ENCODE measurements around the gene CTIF.

The CTIF gene

DNA sequence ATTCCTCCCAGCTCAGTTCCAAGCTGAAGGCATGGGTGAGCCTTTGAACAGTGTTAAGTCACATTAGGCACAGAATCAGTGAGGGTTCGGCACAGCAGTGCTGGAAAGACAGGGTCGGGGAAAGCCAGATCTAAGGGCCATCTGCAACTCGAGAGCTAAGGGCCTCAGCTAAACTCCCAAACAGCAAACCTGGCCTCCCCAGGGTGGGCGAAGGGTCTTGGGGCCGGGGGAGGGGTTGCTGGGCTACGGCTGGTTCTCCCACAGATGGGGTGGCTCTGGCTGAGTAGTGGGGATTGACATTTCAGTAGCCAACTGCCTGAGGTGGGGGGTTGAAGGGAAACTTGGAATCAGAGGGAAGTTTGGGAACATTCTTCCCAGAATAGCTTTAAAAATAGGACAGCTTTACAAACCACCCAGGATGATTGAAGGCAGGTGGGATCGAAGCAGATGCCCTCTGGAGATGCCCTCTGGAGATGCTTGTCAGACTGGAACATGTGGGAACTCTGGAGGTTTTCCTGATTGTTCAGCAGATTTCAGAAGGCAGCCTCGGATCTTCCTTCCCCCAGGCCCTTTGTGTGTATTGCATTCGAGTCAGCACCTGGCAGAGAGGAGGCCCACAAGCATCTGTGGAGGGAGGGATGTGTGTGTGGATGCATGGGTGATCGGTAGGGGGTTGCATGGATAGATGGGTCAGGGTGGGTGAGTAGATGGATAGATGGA, 255.6 kb downstream of the CTIF start:
- DNase-seq = no peak

GRCh38 chr18:48795696-48796095, 256.9 kb downstream of the CTIF start:
- DNase-seq = no peak

- no peak for DNase-seq
Observed at GRCh38 chr18:48796491-48797205, 257.8 kb downstream of the CTIF start.

DNA sequence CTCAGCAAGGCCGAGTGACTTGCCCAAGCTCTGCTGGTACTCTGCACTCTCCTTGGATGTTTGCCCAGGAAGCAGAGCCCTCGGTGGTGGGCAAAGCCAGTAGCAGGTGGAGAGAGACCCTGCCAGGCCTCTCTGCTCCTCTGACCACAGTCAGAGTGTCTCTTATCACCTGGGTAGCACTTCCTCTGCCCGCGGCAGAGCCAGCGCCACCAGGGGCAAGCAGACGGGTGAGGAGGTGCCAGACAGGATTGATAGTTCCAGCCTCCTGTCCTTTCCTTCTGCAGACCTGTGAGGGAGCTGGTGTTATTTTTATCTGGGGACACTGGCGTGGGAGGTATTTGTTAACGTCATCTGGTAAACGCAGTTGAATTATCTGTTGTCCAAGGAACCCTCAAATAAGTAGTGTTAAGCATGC, 259.0 kb downstream of the CTIF start:
- no peak for DNase-seq

GRCh38 chr18:48798334-48799245, 259.8 kb downstream of the CTIF start:
- DNase-seq = no peak

DNA sequence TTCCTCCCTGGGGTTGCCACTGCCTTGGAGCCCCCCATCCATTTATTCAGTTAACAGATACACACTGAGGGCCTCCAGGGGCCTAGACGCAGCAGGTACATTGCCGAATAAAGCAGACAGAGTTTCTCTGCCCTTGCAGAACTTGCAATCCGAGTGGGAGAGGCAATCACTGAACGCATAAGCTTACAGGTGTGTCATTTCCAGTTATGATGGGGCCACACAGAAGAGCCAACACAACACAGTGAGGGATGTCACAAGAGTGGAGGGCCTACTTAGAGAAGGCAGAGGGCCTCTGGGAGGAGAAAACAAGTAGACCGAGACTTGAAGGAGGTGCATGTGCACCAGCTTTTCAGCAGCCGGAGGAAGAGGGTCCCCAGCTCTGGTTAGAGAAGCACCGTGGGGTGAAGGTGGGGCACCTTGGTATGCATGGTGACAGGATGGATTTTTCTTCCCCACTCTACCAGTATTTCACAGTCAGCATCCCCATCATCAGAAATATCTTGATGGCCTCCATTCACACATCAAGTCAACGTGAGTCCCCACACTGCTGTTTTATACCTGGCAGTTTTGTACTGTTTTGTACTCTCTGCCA, 261.0 kb downstream of the CTIF start:
- DNase-seq = no peak

GRCh38 chr18:48800466-48800865, 261.6 kb downstream of the CTIF start:
- DNase-seq = no peak

DNA sequence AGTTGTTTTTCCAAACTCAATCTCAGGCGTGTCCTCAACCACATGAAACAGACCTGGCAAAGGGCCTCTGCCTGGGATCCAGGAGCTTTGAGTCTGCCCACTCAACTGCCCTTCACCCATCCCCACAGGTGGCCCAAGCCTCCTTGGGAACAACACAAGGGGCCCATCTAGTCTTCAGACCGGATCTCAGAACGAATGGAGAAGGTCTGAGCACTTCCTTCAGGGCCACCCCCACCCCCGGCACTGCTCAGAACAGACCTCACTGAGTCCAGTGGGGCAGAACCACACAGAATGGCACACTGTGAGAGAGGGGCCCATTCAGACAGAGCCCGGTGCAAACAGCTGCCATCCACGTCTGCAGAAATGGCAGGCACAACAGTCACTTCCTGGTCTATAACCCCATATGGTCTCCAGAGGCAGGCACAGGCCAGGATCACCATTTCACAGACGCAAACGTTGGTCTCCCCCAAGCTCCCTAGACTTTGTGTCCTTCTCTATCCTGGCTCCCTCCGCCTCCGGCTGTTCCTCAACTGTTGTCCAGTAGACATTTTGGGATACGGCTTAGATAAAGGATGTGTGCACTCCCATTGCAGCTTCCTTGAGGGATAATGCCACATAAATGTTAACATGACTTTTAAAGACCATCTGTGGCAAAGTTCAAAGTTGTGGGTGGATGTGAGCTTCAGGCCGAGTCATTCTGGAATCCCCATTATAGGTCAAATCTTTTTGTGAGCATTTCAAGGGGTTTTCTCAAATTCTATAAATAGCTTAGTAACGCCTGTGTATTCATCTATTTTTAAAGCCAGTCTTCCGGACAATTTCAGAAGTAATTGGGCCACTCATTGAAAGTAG, 262.3 kb downstream of the CTIF start:
- DNase-seq = no peak

DNA sequence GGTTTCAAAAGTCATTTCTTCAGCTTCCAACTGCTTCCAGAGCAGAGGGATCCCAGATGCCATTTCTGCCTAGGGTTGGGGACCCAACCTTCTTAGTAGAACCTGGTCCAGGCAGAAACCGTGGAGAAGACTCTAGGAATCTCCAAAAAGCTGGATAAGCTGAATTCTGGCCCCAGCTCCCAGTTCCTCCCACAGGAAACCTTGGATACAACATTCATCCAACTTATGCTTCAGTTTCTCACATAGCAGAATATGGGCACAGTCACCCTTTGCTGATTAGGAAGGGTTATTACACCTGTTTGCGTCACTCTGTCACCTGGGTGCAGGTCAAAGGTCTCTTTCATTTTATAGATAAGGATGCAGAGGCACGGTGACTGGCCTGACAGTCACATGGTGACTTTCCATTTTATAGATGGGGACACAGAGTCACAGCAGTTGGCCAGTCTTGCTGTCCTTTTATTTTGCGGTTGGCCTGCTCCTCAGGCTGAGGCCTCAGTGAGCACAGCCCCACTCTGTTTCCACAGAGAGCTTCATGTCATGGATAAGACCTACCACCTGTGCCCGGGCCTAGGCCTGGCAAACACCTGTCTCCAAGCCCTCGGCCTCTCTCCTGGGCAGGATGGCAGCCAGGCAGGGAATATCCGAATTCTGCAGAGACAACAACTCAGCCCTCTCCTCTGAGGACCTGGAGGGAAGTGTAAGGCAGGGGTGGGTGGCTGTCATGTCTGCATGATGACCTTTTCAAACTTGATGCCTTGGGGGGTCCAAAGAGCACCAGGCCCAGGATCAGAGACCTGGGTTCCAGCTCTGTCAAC, 263.1 kb downstream of the CTIF start:
- no peak for DNase-seq

- peak in 1 of 2 experiments; percentile 13 for DNase-seq
Observed at GRCh38 chr18:48802543-48803290, 263.9 kb downstream of the CTIF start.

DNA sequence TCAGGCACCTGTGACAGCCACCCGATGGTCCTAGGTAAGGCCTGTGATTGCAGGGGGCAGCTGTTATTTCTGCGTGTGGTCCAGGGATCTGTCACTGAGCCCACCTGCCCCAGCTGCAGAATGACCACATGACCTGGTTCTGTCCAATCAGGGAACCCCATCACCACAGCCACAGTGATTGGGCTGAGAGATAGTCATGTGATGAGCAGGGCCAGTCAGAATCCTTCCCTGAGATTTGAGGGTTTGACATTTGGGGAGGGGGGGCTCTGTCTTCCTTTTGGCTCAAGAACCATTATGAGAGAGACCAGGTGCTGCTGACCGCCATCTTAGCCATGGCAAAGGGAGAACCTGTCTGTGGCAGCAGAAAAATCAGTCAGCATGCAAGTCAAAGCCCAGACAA, 264.7 kb downstream of the CTIF start:
- no peak for DNase-seq

DNA sequence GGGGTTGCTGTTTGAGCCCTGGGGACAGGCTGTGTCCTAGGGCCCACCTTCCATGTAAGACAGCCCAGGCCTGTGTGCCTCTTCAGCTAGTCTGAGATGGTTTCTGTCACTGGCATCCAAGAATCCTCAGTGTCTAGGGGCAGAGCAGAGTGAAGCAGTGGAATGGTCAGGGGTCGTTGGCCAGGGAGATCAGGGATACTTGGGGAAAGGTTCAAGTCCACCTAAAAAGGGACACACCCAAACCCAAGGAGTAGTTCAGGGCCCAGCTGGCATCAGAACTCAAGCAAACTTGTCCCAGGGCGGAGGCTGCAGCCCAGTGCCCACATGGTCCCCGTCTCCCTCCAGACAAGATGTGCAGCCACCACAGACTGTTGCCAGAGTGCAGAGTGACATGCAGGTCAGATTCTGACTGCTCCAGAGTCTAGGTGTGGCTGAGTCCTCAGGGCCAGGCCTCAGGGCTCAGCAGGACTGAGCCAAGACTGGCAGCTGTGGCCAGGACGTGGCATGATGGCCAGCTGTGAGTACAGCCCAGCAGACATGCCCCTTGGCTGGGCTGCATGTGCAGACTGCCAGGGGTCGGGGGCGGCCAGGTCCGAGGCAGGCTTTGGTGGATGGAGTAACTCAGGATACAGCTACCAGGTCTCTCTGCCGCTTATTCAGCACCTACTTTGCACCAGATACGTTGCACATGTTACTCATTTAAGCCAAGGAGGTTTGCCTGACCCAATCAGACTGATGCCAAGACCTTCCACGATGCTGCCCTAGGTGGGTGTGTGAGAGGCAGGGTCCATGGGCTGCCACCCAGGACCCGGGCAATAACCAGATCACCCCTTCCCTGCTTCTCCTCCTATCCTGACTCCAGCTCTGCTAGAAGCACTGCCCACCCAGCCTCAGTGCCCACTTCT, 265.4 kb downstream of the CTIF start:
- no peak for DNase-seq

DNA sequence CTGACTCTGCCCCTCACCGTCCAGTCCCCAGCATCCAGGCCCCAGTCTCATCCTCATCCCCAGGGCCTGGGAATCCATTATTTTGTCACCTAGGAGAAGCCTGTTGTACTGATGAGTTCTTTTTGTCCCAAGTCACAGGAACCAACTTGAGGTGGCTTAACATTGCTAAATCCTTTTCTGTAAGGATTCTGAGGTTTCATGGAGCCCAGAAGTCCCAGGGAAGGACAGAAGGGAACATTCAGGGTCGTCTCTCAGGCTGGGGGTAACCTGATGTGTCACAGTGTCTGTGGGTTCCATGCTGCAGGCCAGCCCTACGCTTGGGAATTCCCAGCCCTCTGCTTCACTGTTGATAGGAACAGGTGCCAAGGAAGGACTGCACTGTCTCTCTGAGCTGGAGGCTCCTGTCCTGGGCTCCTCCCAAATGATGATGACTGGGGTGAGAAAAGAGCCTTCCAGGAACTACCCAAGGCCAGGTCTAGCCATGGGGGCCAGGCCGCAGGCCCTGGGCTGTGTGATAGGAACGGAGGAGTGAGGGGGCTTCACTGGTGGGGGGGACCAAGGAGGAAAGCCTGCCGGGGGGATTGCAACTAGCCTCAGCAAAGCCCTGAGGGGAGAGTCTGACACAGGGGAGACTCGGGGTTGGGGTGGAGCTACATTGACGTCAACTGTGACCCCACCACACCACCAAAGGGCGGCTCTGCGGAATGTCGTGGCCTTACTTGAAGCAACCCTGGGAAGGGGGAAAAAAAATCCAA, 266.2 kb downstream of the CTIF start:
- no peak for DNase-seq

DNA sequence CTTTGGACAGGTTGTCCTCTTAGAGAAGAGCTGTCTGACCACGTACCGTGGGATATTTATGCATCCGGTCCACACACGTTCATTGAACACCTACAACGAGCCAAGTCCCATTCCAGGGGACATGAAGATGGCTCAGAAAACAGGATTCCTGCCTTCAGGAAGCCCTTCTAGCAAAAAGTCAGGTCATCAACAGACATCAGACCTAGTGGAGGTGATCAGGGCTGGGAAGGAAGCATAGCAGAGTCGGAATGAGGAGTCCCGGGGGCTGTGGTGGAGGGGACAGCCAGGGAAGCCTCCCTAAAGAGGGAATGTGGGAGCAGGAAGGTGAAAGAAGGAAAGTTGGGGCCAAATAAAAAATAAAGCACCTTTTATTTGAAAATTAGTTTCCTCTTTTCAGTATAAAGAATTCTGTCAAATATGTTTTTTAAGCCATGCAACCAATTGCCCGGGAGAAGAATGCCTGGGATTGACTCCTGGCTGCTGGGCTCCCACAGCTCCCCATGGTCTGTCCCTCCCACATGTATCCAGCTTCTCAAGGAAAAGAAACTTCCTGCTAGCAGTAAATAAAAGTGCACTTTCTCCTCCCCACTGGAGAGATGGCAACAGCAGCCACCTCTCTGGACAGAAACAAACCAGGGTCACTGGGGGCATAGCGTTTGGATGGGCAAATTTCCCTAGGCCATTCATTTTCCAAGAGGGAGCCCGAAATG, 267.1 kb downstream of the CTIF start:
- no peak for DNase-seq

- no peak for DNase-seq
Observed at GRCh38 chr18:48806551-48807261, 267.9 kb downstream of the CTIF start.

DNA sequence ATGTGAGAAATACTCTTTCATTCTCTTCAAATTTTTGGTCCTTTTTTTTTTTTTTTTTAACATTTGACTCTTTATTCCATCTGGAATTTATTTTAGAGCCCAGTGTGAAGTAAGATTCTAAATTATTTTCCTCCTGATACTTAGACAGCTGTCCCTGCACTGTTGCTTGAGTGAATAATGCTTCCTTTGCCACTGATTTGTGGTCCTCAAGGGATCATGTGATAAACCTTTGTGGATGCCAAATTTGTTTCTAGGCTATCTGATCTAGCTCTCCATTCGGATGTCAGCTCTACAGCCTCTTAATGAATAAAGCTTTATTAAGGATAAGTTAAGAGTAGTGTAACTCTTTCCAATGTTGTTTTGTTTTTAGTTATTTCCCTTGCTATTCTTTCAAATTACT, 269.6 kb downstream of the CTIF start:
- no peak for DNase-seq

GRCh38 chr18:48809365-48809764, 270.5 kb downstream of the CTIF start:
- no peak for DNase-seq
